Colonic mucosa (tissue), 4 donors: ENCODE measurements around the gene CUL2. TPM values are rescaled to one million over a fixed set of nuclear protein-coding genes. Genes with fewer than 3 reads are reported as not detected.

Experiments
- DNase-seq: peaks from one replicate; pipeline ENCODE4 v3.0.0-alpha.2; 2020
- H3K27ac ChIP-seq: fragments of 200-600 bp; one replicate; pipeline ENCODE4 v1.8.0; 2021
- H3K27me3 ChIP-seq: fragments of 200-600 bp; one replicate; pipeline ENCODE4 v1.8.0; 2021
- H3K36me3 ChIP-seq: fragments of 200-600 bp; one replicate; pipeline ENCODE4 v1.8.0; 2021
- H3K4me1 ChIP-seq: fragments of 200-600 bp; one replicate; pipeline ENCODE4 v1.8.0; 2021; ENCODE audit warnings: mild to moderate bottlenecking
- H3K4me3 ChIP-seq: fragments of 200-600 bp; one replicate; pipeline ENCODE4 v1.8.0; 2021
- H3K9ac ChIP-seq, 2 donors: one replicate each; pipeline ENCODE4 v1.7.0; 2013; ENCODE audit warnings: control low read depth in 2 of 2, low read depth in 2 of 2, low read length in 2 of 2
- H3K9me3 ChIP-seq: fragments of 200-600 bp; one replicate; pipeline ENCODE4 v1.8.0; 2021
- intact Hi-C: fragments of 100-400 bp; cut with DNase I; formaldehyde crosslinking; loops from one replicate; pipeline ENCODE4 v1.14.1; 2022
- total RNA-seq, 2 donors: library from RNA; stranded (reverse); fragmentation: NEBNext Ultra II Directional in 1 of 2; extraction: Animal tissue kit (Norgen Biotek cat#: 25700) in 1 of 2; gene quantifications; one replicate each; pipeline ENCODE4 v1.2.1, GENCODE V29; 2021
- TF ChIP-seq, protein P1 (sequence below): fragments of 200-600 bp; IDR thresholded peaks from one replicate; pipeline ENCODE4 v1.8.0; 2022; ENCODE audit warnings: antibody characterized with exemption, mild to moderate bottlenecking
- donor health status: healthy.
- donor health status: DM: no; HTN: no; CAD: no.
- donor health status: DM: no; HTN: no; CAD: no.

The CUL2 gene
- total RNA-seq, 2 donors from 2014 or later: 26.3 to 27.4 TPM

DNA sequence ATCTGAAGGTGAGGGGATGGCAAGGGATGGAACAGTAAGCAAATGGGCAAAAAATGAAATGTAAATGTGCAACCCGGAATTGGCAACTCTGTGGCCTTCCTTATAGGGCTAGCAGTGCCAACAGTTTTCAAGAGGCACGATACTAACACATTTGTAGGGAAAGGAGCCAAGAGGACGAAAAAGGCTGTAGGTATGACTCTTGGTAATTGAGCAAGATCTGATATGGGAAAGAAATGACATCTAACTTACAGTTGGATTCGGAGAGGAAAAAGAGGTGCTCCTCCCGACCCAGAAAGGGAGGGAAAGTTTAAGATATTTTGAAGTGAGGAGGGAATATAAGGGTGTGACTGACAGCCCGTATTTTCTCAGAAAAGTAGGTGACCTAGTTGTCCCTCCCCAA, 34.4 kb upstream of the CUL2 start:
- H3K27ac ChIP-seq: no peak overlapping the region
- no peak overlapping the region for H3K4me3 ChIP-seq
- H3K4me1 ChIP-seq: peaks cover 3% of the 10 kb centered on the region
- intact Hi-C loops: no loop called here
- H3K9me3 ChIP-seq: no peaks in the 10 kb centered on the region
- DNase-seq: no peak
- no peak overlapping the region for H3K9ac ChIP-seq
- no peaks in the 10 kb centered on the region for H3K27me3 ChIP-seq
- TF ChIP-seq, protein P1, sequence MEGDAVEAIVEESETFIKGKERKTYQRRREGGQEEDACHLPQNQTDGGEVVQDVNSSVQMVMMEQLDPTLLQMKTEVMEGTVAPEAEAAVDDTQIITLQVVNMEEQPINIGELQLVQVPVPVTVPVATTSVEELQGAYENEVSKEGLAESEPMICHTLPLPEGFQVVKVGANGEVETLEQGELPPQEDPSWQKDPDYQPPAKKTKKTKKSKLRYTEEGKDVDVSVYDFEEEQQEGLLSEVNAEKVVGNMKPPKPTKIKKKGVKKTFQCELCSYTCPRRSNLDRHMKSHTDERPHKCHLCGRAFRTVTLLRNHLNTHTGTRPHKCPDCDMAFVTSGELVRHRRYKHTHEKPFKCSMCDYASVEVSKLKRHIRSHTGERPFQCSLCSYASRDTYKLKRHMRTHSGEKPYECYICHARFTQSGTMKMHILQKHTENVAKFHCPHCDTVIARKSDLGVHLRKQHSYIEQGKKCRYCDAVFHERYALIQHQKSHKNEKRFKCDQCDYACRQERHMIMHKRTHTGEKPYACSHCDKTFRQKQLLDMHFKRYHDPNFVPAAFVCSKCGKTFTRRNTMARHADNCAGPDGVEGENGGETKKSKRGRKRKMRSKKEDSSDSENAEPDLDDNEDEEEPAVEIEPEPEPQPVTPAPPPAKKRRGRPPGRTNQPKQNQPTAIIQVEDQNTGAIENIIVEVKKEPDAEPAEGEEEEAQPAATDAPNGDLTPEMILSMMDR: no peak
- H3K36me3 ChIP-seq: no peaks in the 10 kb centered on the region

DNA sequence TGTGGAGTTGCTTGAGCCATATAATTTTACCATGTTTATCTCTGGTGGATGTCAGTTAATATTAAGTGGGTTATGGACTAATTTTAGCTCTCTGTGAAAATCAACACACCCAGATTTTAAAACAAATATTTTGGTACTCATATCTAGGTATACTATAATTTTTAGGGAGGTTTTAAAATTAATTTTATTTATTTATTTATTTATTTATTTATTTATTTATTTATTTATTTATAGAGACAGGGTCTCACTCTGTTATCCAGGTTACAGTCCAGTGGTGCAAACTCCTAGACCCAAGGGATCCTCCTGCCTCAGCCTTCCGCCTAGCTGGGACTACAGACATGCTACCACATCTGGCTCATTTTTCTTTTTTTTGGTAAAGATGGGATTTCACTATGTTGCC, 29.2 kb upstream of the CUL2 start:
- TF ChIP-seq, protein P1: no peak
- H3K4me3 ChIP-seq: no peak overlapping the region
- no peaks in the 10 kb centered on the region for H3K36me3 ChIP-seq
- no peaks in the 10 kb centered on the region for H3K27me3 ChIP-seq
- no peak overlapping the region for H3K27ac ChIP-seq
- H3K9me3 ChIP-seq: no peaks in the 10 kb centered on the region
- H3K4me1 ChIP-seq: no peaks in the 10 kb centered on the region
- DNase-seq: no peak
- intact Hi-C loops: no loop called here
- no peak overlapping the region for H3K9ac ChIP-seq

DNA sequence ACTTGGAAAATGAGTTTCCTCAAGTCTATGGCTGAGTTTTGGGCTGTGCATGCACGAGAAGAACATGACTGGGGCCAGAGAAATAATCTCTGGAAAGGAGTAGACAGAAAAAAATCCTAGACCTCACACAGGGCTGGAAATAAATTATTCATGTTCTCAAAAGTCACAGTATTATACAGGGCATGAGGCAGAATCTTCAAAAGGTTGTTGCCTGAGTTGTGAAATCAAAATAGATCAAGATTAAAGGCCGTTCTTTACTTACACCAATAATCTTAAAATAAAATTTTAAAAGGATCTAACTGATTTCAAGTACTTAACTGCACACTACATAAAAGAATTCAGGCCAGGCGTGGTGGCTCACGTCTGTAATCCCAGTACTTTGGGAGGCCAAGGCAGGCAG, 22.4 kb upstream of the CUL2 start:
- Histone ChIP-seq H3K4me3 (no peak overlapping the region), H3K27me3 (no peaks in the 10 kb centered on the region), H3K27ac (no peak overlapping the region), H3K9me3 (no peaks in the 10 kb centered on the region), H3K9ac (no peak overlapping the region), H3K4me1 (no peaks in the 10 kb centered on the region), H3K36me3 (no peaks in the 10 kb centered on the region)
- DNase-seq: no peak
- TF ChIP-seq, protein P1: no peak
- intact Hi-C loops: no loop called here

DNA sequence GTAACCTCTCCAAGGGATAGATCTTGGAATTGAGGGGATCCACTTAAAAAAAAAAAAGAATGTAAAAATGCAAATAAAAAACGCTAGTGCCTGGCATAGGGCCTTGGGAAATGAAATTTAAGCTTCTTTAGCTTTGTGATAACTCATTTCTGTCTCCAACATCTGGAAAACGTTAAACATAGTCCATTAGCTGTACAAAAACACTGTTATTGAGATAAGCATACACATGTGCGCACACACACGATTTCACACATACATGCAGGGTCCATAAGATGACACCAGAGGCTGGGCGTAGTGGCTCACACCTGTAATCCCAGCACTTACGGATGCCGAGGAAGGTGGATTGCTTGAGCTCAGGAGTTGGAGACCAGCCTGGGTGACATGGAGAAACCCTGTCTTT, 13.7 kb upstream of the CUL2 start:
- H3K27ac ChIP-seq: no peak overlapping the region
- DNase-seq: no peak
- H3K36me3 ChIP-seq: no peaks in the 10 kb centered on the region
- H3K9ac ChIP-seq: no peak overlapping the region
- H3K4me3 ChIP-seq: no peak overlapping the region
- intact Hi-C loops: no loop called here
- TF ChIP-seq, protein P1: no peak
- no peaks in the 10 kb centered on the region for H3K9me3 ChIP-seq
- no peaks in the 10 kb centered on the region for H3K4me1 ChIP-seq
- H3K27me3 ChIP-seq: no peaks in the 10 kb centered on the region

DNA sequence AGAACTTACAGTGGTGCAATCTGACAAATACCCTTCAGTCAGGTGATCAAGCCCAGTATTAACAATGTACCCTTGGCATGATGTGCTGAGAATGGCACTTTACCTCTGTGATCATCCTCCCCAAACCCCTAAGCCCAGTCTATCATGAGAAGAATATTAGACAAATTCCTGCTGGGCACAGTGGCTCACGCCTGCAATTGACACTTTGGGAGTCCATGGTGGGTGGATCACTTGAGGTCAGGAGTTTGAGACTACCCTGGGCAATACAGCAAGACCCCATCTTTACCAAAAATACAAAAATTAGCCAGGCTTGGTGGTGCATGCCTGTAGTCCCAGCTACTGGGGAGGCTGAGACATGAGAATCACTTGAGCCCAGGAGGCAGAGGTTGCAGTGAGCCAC, 7.4 kb upstream of the CUL2 start:
- no peak overlapping the region for H3K4me3 ChIP-seq
- no peaks in the 10 kb centered on the region for H3K27me3 ChIP-seq
- no peak overlapping the region for H3K27ac ChIP-seq
- no peak for DNase-seq
- H3K36me3 ChIP-seq: no peaks in the 10 kb centered on the region
- no peaks in the 10 kb centered on the region for H3K9me3 ChIP-seq
- H3K9ac ChIP-seq: no peak overlapping the region
- no peaks in the 10 kb centered on the region for H3K4me1 ChIP-seq
- intact Hi-C loops: no loop called here
- TF ChIP-seq, protein P1: no peak

DNA sequence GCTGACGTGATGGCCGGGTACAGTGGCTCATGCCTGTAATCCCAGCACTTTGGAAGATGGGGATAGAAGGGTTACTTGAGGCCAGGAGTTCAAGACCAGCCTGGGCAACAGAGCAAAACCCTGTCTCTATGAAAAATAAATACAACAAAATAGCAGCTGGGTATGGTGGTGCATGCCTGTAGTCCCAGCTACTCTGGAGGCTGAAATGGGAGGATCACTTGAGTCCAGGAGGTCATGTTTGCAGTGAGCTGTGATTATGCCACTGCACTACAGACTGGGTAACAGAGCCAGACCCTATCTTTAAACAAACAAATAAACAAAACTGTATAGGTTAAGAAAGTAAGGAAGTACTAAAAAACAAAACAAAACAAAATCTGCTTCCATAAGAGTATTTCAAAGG, 6.2 kb upstream of the CUL2 start:
- intact Hi-C loops: no loop called here
- no peak overlapping the region for H3K4me3 ChIP-seq
- no peak overlapping the region for H3K27ac ChIP-seq
- H3K27me3 ChIP-seq: no peaks in the 10 kb centered on the region
- no peaks in the 10 kb centered on the region for H3K36me3 ChIP-seq
- no peak overlapping the region for H3K9ac ChIP-seq
- TF ChIP-seq, protein P1: no peak
- no peaks in the 10 kb centered on the region for H3K9me3 ChIP-seq
- no peak for DNase-seq
- no peaks in the 10 kb centered on the region for H3K4me1 ChIP-seq
